Loucy (cell line): ENCODE data around the gene KXD1.

Experiments used
- CTCF ChIP-seq: fragments of 200-600 bp; sonication (generic); conservative IDR thresholded peaks from 2 replicates; pipeline ENCODE4 v1.5.1; 2014; ENCODE audit warnings: mild to moderate bottlenecking, antibody characterized with exemption, low read length
- EZH2phosphoT487 ChIP-seq: fragments of 200-600 bp; IDR thresholded peaks from 2 replicates; pipeline ENCODE4 v1.6.1; 2018; ENCODE audit warnings: antibody characterized with exemption, mild to moderate bottlenecking, moderate library complexity, borderline replicate concordance

GRCh38 chr19:18601875-18602274, 44.2 kb downstream of the KXD1 start:
- TF ChIP-seq CTCF (no peak), EZH2phosphoT487 (no peak)
